GM12891 (cell line): ENCODE data around the gene UPF2.

ENCODE experiments used
- PAX5 ChIP-seq: IDR thresholded peaks from 2 replicates; pipeline ENCODE4 v1.6.1; 2011; ENCODE audit warnings: low read length, moderate library complexity, mild to moderate bottlenecking; ENCODE audit not compliant: insufficient read depth, severe bottlenecking
- POLR2A ChIP-seq: IDR thresholded peaks from 2 replicates; pipeline ENCODE4 v1.6.1; 2011; ENCODE audit warnings: low read depth, low read length, control low read depth
- POLR2AphosphoS5 ChIP-seq: IDR thresholded peaks from 2 replicates; pipeline ENCODE4 v1.6.1; 2011; ENCODE audit warnings: low read depth, low read length, control low read depth
- POU2F2 ChIP-seq: IDR thresholded peaks from 2 replicates; pipeline ENCODE4 v1.6.1; 2011; ENCODE audit warnings: low read depth, mild to moderate bottlenecking, control low read depth, low read length, moderate library complexity
- SPI1 ChIP-seq: IDR thresholded peaks from 2 replicates; pipeline ENCODE4 v1.6.1; 2011; ENCODE audit warnings: low read depth, low read length, control low read depth
- TAF1 ChIP-seq: IDR thresholded peaks from 2 replicates; pipeline ENCODE4 v1.6.1; 2011; ENCODE audit warnings: low read depth, low read length, control low read depth

DNA sequence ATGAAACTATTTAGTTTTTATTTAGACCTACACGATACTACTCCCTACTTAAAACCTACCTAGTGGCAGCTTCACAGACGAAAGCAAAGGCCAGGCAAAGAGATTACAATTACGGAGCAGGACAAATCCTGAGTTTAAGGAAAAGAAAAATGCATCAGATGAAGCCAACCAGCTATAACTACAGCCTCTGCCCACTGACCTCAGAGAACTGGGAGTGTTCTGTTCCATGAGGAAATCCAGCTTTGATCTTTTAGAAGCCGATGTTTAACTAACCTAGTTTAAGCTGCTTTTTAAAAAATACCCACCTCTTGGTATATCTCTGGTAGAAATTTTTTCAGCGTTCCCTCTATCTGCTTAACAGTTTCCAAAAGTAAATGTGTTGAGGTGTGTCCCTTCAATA lies 3.0 kb upstream of the UPF2 start:
- TF ChIP-seq POLR2A (no peak), POLR2AphosphoS5 (no peak), TAF1 (no peak), POU2F2 (no peak), SPI1 (no peak), PAX5 (no peak)
